ENCODE data around the gene ELK3. TPM values are rescaled to one million over a fixed set of nuclear protein-coding genes. Genes with fewer than 3 reads are reported as not detected.

The ELK3 gene
- total and polyA plus RNA-seq, 9 of the 15 experiments (the other 6 are each of a cell fraction or from before 2014, with no cell fraction given) = 1.5 to 5.5 (median 2.9) TPM

DNA sequence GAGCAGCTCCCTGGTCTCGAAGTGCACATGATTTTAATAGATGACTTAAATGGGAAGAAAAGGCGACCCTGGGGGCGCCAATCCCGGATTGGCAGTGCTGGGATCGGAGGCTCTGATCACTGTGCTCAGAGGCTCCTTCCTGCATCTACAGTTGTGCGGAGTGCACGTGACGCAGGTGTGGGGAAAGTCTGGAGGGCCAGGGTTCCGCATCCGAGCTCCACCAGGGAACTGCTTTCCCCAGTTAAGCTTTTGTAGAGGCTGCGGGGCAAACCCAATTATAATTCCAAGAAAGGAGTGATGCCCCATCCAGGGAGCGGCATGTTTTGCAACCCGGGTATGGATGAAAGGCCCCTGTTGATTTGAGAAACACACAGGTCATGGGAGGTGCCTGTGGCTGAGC, 36.5 kb downstream of the ELK3 start:
- POLR2A ChIA-PET = interaction anchor here (1.1 kb wide), 1 partner anchor 12 kb away, joined by 3 read pairs; no protein-coding TSS in a partner anchor
- no peaks in the 10 kb centered on the region for H3K36me3 ChIP-seq (ENCODE audit: control insufficient read depth, insufficient read depth, low read length)
- CTCF ChIA-PET (ENCODE audit: low intra/inter-chr PET ratio) = no interaction called here
- no peak overlapping the region for H3K4me3 ChIP-seq
- in situ Hi-C loops (cut with MboI) = no loop called here
- H3K9ac ChIP-seq (ENCODE audit: insufficient read depth in 1 of 2, low read depth in 2 of 2, low read length in 2 of 2) = no peak overlapping the region
- no peaks in the 10 kb centered on the region for H3K9me3 ChIP-seq (replicated peaks; ENCODE audit: control insufficient read depth, insufficient read depth, low read depth, low read length)
- no peak for TF ChIP-seq CBX1 (IDR thresholded peaks at IDR 0.05; ENCODE audit: low read depth)
- TF ChIP-seq UBTF (IDR thresholded peaks at IDR 0.05; ENCODE audit: borderline replicate concordance in 1 of 2, low read depth in 2 of 2, low read length in 2 of 2) = no peak
- TF ChIP-seq MIER1 (IDR thresholded peaks at IDR 0.05; ENCODE audit: low read depth) = no peak
- TF ChIP-seq EZH2 (IDR thresholded peaks at IDR 0.05; ENCODE audit: borderline replicate concordance, low read depth, low read length) = no peak
- TF ChIP-seq ESRRB (CRISPR knock-in tag; IDR thresholded peaks at IDR 0.05; ENCODE audit: borderline replicate concordance) = no peak
- no peak for TF ChIP-seq ZNF589 (CRISPR knock-in tag; IDR thresholded peaks at IDR 0.05; ENCODE audit: low read depth)
- TF ChIP-seq NR2F6 (CRISPR knock-in tag; IDR thresholded peaks at IDR 0.05) = no peak
- no peak for TF ChIP-seq ZNF551 (CRISPR knock-in tag; IDR thresholded peaks at IDR 0.05)
- TF ChIP-seq NCOR1 (IDR thresholded peaks at IDR 0.05) = no peak
- no peak for TF ChIP-seq BACH1 (tag; IDR thresholded peaks at IDR 0.05)
- no peak for TF ChIP-seq ZNF76 (CRISPR knock-in tag; IDR thresholded peaks at IDR 0.05; ENCODE audit: borderline replicate concordance)
- no peak for TF ChIP-seq PHB (CRISPR knock-in tag; IDR thresholded peaks at IDR 0.05)
- TF ChIP-seq, protein P1, sequence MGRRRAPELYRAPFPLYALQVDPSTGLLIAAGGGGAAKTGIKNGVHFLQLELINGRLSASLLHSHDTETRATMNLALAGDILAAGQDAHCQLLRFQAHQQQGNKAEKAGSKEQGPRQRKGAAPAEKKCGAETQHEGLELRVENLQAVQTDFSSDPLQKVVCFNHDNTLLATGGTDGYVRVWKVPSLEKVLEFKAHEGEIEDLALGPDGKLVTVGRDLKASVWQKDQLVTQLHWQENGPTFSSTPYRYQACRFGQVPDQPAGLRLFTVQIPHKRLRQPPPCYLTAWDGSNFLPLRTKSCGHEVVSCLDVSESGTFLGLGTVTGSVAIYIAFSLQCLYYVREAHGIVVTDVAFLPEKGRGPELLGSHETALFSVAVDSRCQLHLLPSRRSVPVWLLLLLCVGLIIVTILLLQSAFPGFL (CRISPR knock-in tag; IDR thresholded peaks at IDR 0.05) = no peak
- TF ChIP-seq SREBF1 (IDR thresholded peaks at IDR 0.05; ENCODE audit: borderline replicate concordance, low read depth, low read length) = no peak
- no peaks in the 10 kb centered on the region for H3K4me1 ChIP-seq (replicated peaks in 1 of 2; ENCODE audit: control insufficient read depth in 2 of 2, insufficient read depth in 2 of 2, low read length in 2 of 2)
- no peaks in the 10 kb centered on the region for H3K79me2 ChIP-seq (ENCODE audit: control insufficient read depth, insufficient read depth, low read length)
- no peaks in the 10 kb centered on the region for H4K20me1 ChIP-seq (replicated peaks; ENCODE audit: control insufficient read depth, insufficient read depth, low read length)
- H3K4me2 ChIP-seq (ENCODE audit: insufficient read depth, low read length) = no peak overlapping the region
- no TSS peak for BruUV-seq (replicated peaks)
- no peaks in the 10 kb centered on the region for H3K27me3 ChIP-seq (ENCODE audit: control insufficient read depth in 2 of 2, insufficient read depth in 2 of 2, low read length in 2 of 2)
- no peak for ATAC-seq
- DNase-seq (ENCODE audit: extremely low read depth in 1 of 4, low spot score in 3 of 4) = no peak
- H3K9me1 ChIP-seq (ENCODE audit: control insufficient read depth, insufficient read depth, low read length) = no peaks in the 10 kb centered on the region
- 59% methylated on average over 13 of the region's 13 CpGs for WGBS (ENCODE audit: insufficient coverage, low coverage, missing lambda C conversion rate)
- FAIRE-seq = no peak
- no peak overlapping the region for H3K27ac ChIP-seq (ENCODE audit: extremely low read depth, low read depth, low read length)
- no peak overlapping the region for H2AFZ ChIP-seq (ENCODE audit: low read depth, low read length)
- intact Hi-C loops (cut with micrococcal nuclease) = no loop called here
